GM12892 (cell line): ENCODE results near the gene TBRG4.

Source experiments
- DNase-seq: peaks from one replicate; pipeline ENCODE4 v3.0.0; 2011; ENCODE audit not compliant: insufficient read length
- FAIRE-seq: peaks from 2 replicates; lab custom pipeline; 2011; peaks lifted over from hg19 to GRCh38; lab: Jason Lieb, UNC
- POLR2A ChIP-seq: IDR thresholded peaks from 2 replicates; pipeline ENCODE4 v1.6.1; 2011; ENCODE audit warnings: low read depth, low read length, control low read depth
- POLR2AphosphoS5 ChIP-seq: IDR thresholded peaks from 2 replicates; pipeline ENCODE4 v1.6.1; 2011; ENCODE audit warnings: low read depth, low read length, control low read depth
- TAF1 ChIP-seq: IDR thresholded peaks from 2 replicates; pipeline ENCODE4 v1.6.1; 2011; ENCODE audit warnings: low read depth, mild to moderate bottlenecking, control low read depth, low read length, borderline replicate concordance

The TBRG4 gene

GRCh38 chr7:45092931-45093235 lies 18.6 kb downstream of the TBRG4 start:
- FAIRE-seq (no peak), DNase-seq (no peak)
- TF ChIP-seq POLR2A (no peak), TAF1 (no peak), POLR2AphosphoS5 (no peak)

GRCh38 chr7:45092100-45092930 lies 19.2 kb downstream of the TBRG4 start:
- no peak for TF ChIP-seq POLR2A
- TF ChIP-seq POLR2AphosphoS5, result no peak
- TF ChIP-seq TAF1, result no peak
- no peak for DNase-seq
- no peak for FAIRE-seq

GRCh38 chr7:45089341-45089891 lies 22.1 kb downstream of the TBRG4 start:
- no peak for DNase-seq
- TF ChIP-seq POLR2A, result no peak
- TF ChIP-seq POLR2AphosphoS5, result no peak
- no peak for TF ChIP-seq TAF1
- FAIRE-seq, result no peak

- TF ChIP-seq POLR2A (no peak), TAF1 (no peak), POLR2AphosphoS5 (no peak)
- FAIRE-seq (no peak), DNase-seq (no peak)
Observed at GRCh38 chr7:45088821-45089340, 22.6 kb downstream of the TBRG4 start, which contains the start of gene NACAD. Gene NACAD, minus strand, starts transcription at chr7:45088969. Its CDS starts 75 bp downstream, at chr7:45088894.

- FAIRE-seq, result no peak
Observed at GRCh38 chr7:45088146-45088701, 23.3 kb downstream of the TBRG4 start.

GRCh38 chr7:45087301-45088145 lies 24.0 kb downstream of the TBRG4 start:
- TF ChIP-seq POLR2AphosphoS5 (no peak), TAF1 (no peak), POLR2A (no peak)
- DNase-seq (no peak), FAIRE-seq (no peak)

More at GRCh38 chr7:45088146-45088701, 23.3 kb downstream of the TBRG4 start:
- TF ChIP-seq POLR2AphosphoS5 (no peak), TAF1 (no peak), POLR2A (no peak)
- DNase-seq, result no peak

- DNase-seq, result no peak
- FAIRE-seq, result no peak
- no peak for TF ChIP-seq POLR2A
- no peak for TF ChIP-seq POLR2AphosphoS5
- no peak for TF ChIP-seq TAF1
Observed at GRCh38 chr7:45086331-45087065, 25.0 kb downstream of the TBRG4 start.

- FAIRE-seq (no peak), DNase-seq (no peak)
- TF ChIP-seq POLR2A (no peak), TAF1 (no peak), POLR2AphosphoS5 (no peak)
Observed at GRCh38 chr7:45085619-45086200, 25.8 kb downstream of the TBRG4 start.

GRCh38 chr7:45084901-45085618 lies 26.4 kb downstream of the TBRG4 start:
- TF ChIP-seq POLR2AphosphoS5 (no peak), TAF1 (no peak), POLR2A (no peak)
- FAIRE-seq, result no peak
- DNase-seq, result no peak
